ENCODE data around the gene DAB2. TPM values are rescaled to one million over a fixed set of nuclear protein-coding genes. Genes with fewer than 3 reads are reported as not detected.

Gene DAB2
- total and polyA plus RNA-seq, 3 experiments from 2014 or later, result 0.68 to 2.7 (median 2.0) TPM

GRCh38 chr5:39355324-39355723 is 69.5 kb downstream of the DAB2 start:
- H3K4me1 Mint-ChIP-seq, result peaks cover 0 to 1% (median 0%) of the 10 kb centered on the region in 3 donors
- H3K36me3 Mint-ChIP-seq, result peaks cover 0 to 13% (median 2%) of the 10 kb centered on the region in 3 donors
- CTCF ChIA-PET, result no interaction called here
- Histone ChIP-seq H3K9me3 (ENCODE audit: low read length) (no peaks in the 10 kb centered on the region), H3K27ac (ENCODE audit: low read depth, low read length) (no peak overlapping the region), H3K4me1 (ENCODE audit: insufficient read depth, low read length) (no peaks in the 10 kb centered on the region), H3K4me3 (ENCODE audit: low read length) (no peak overlapping the region), H3K36me3 (ENCODE audit: insufficient read depth, low read length) (no peaks in the 10 kb centered on the region), H3K27me3 (ENCODE audit: insufficient read depth, low read length, poor library complexity, severe bottlenecking) (no peaks in the 10 kb centered on the region)
- H3K27ac Mint-ChIP-seq, result no peak overlapping the region
- no peaks in the 10 kb centered on the region for H3K27me3 Mint-ChIP-seq
- POLR2A ChIA-PET, result no interaction called here
- H3K9me3 Mint-ChIP-seq, result peaks cover 9 to 20% (median 14%) of the 10 kb centered on the region in 5 donors
- DNase-seq, result no peak
- H3K4me3 Mint-ChIP-seq, result no peak overlapping the region

- Mint-ChIP-seq H3K4me3 (no peak overlapping the region), H3K27ac (no peak overlapping the region), H3K36me3 (peaks cover 0 to 13% (median 2%) of the 10 kb centered on the region in 3 donors), H3K27me3 (no peaks in the 10 kb centered on the region), H3K4me1 (no peaks in the 10 kb centered on the region), H3K9me3 (peaks cover 12 to 28% (median 14%) of the 10 kb centered on the region in 5 donors)
- DNase-seq, result no peak
- CTCF ChIA-PET, result no interaction called here
- Histone ChIP-seq H3K27me3 (ENCODE audit: insufficient read depth, low read length, poor library complexity, severe bottlenecking) (no peaks in the 10 kb centered on the region), H3K9me3 (ENCODE audit: low read length) (no peaks in the 10 kb centered on the region), H3K27ac (ENCODE audit: low read depth, low read length) (no peak overlapping the region), H3K4me1 (ENCODE audit: insufficient read depth, low read length) (no peaks in the 10 kb centered on the region), H3K36me3 (ENCODE audit: insufficient read depth, low read length) (no peaks in the 10 kb centered on the region), H3K4me3 (ENCODE audit: low read length) (no peak overlapping the region)
- POLR2A ChIA-PET, result no interaction called here
Observed at GRCh38 chr5:39353717-39354399, 70.9 kb downstream of the DAB2 start.

- no peak overlapping the region for H3K4me3 ChIP-seq (ENCODE audit: low read length)
- Mint-ChIP-seq H3K36me3 (peaks cover 0 to 13% (median 2%) of the 10 kb centered on the region in 3 donors), H3K4me3 (no peak overlapping the region), H3K9me3 (peaks cover 12 to 28% (median 14%) of the 10 kb centered on the region in 5 donors), H3K27me3 (no peaks in the 10 kb centered on the region), H3K4me1 (no peaks in the 10 kb centered on the region), H3K27ac (no peak overlapping the region)
- H3K9me3 ChIP-seq (ENCODE audit: low read length), result no peaks in the 10 kb centered on the region
- H3K36me3 ChIP-seq (ENCODE audit: insufficient read depth, low read length), result no peaks in the 10 kb centered on the region
- POLR2A ChIA-PET, result no interaction called here
- CTCF ChIA-PET, result no interaction called here
- no peaks in the 10 kb centered on the region for H3K27me3 ChIP-seq (ENCODE audit: insufficient read depth, low read length, poor library complexity, severe bottlenecking)
- DNase-seq, result no peak
- H3K4me1 ChIP-seq (ENCODE audit: insufficient read depth, low read length), result no peaks in the 10 kb centered on the region
- H3K27ac ChIP-seq (ENCODE audit: low read depth, low read length), result no peak overlapping the region
Observed at GRCh38 chr5:39352951-39353350, 71.8 kb downstream of the DAB2 start.

- no peak overlapping the region for H3K27ac ChIP-seq (ENCODE audit: low read depth, low read length)
- CTCF ChIA-PET, result no interaction called here
- H3K4me3 ChIP-seq (ENCODE audit: low read length), result no peak overlapping the region
- Mint-ChIP-seq H3K27ac (no peak overlapping the region), H3K4me3 (no peak overlapping the region), H3K9me3 (peaks cover 12 to 28% (median 14%) of the 10 kb centered on the region in 5 donors), H3K36me3 (peaks cover 0 to 13% (median 2%) of the 10 kb centered on the region in 3 donors), H3K27me3 (peaks cover 0 to 5% of the 10 kb centered on the region in 2 donors), H3K4me1 (no peaks in the 10 kb centered on the region)
- POLR2A ChIA-PET, result no interaction called here
- H3K36me3 ChIP-seq (ENCODE audit: insufficient read depth, low read length), result no peaks in the 10 kb centered on the region
- no peaks in the 10 kb centered on the region for H3K4me1 ChIP-seq (ENCODE audit: insufficient read depth, low read length)
- no peak for DNase-seq
- H3K9me3 ChIP-seq (ENCODE audit: low read length), result no peaks in the 10 kb centered on the region
- no peaks in the 10 kb centered on the region for H3K27me3 ChIP-seq (ENCODE audit: insufficient read depth, low read length, poor library complexity, severe bottlenecking)
Observed at GRCh38 chr5:39352170-39352569, 72.6 kb downstream of the DAB2 start.

- Histone ChIP-seq H3K9me3 (ENCODE audit: low read length) (no peaks in the 10 kb centered on the region), H3K4me1 (ENCODE audit: insufficient read depth, low read length) (no peaks in the 10 kb centered on the region), H3K4me3 (ENCODE audit: low read length) (no peak overlapping the region), H3K27ac (ENCODE audit: low read depth, low read length) (no peak overlapping the region), H3K27me3 (ENCODE audit: insufficient read depth, low read length, poor library complexity, severe bottlenecking) (no peaks in the 10 kb centered on the region), H3K36me3 (ENCODE audit: insufficient read depth, low read length) (no peaks in the 10 kb centered on the region)
- Mint-ChIP-seq H3K27me3 (peaks cover 7 to 17% of the 10 kb centered on the region in 2 donors), H3K9me3 (peaks cover 14 to 33% (median 20%) of the 10 kb centered on the region in 5 donors), H3K36me3 (peaks cover 0 to 13% (median 2%) of the 10 kb centered on the region in 3 donors), H3K4me3 (no peak overlapping the region), H3K27ac (no peak overlapping the region), H3K4me1 (no peaks in the 10 kb centered on the region)
- no peak for DNase-seq
- ChIA-PET CTCF (no interaction called here), POLR2A (no interaction called here)
Observed at GRCh38 chr5:39349484-39349883, 75.3 kb downstream of the DAB2 start.

GRCh38 chr5:39342460-39342859 is 82.3 kb downstream of the DAB2 start:
- H3K27me3 ChIP-seq (ENCODE audit: insufficient read depth, low read length, poor library complexity, severe bottlenecking), result no peaks in the 10 kb centered on the region
- DNase-seq, result no peak
- no peak overlapping the region for H3K27ac ChIP-seq (ENCODE audit: low read depth, low read length)
- H3K4me3 Mint-ChIP-seq, result no peak overlapping the region
- H3K9me3 ChIP-seq (ENCODE audit: low read length), result no peaks in the 10 kb centered on the region
- no peak overlapping the region for H3K4me3 ChIP-seq (ENCODE audit: low read length)
- no peaks in the 10 kb centered on the region for H3K36me3 ChIP-seq (ENCODE audit: insufficient read depth, low read length)
- ChIA-PET CTCF (no interaction called here), POLR2A (no interaction called here)
- no peaks in the 10 kb centered on the region for H3K4me1 ChIP-seq (ENCODE audit: insufficient read depth, low read length)
- no peak overlapping the region for H3K27ac Mint-ChIP-seq
- no peaks in the 10 kb centered on the region for H3K4me1 Mint-ChIP-seq
- peaks cover 0 to 7% (median 6%) of the 10 kb centered on the region in 5 donors for H3K9me3 Mint-ChIP-seq
- peaks cover 22 to 53% of the 10 kb centered on the region in 2 donors for H3K27me3 Mint-ChIP-seq
- peaks cover 0 to 12% (median 0%) of the 10 kb centered on the region in 3 donors for H3K36me3 Mint-ChIP-seq

- H3K36me3 Mint-ChIP-seq, result peaks cover 0 to 12% (median 0%) of the 10 kb centered on the region in 3 donors
- ChIA-PET CTCF (no interaction called here), POLR2A (no interaction called here)
- H3K27me3 Mint-ChIP-seq, result peaks cover 22 to 50% of the 10 kb centered on the region in 2 donors
- Histone ChIP-seq H3K4me3 (ENCODE audit: low read length) (no peak overlapping the region), H3K27ac (ENCODE audit: low read depth, low read length) (no peak overlapping the region), H3K9me3 (ENCODE audit: low read length) (no peaks in the 10 kb centered on the region), H3K36me3 (ENCODE audit: insufficient read depth, low read length) (no peaks in the 10 kb centered on the region), H3K27me3 (ENCODE audit: insufficient read depth, low read length, poor library complexity, severe bottlenecking) (no peaks in the 10 kb centered on the region), H3K4me1 (ENCODE audit: insufficient read depth, low read length) (no peaks in the 10 kb centered on the region)
- H3K4me1 Mint-ChIP-seq, result no peaks in the 10 kb centered on the region
- H3K4me3 Mint-ChIP-seq, result no peak overlapping the region
- no peak for DNase-seq
- H3K9me3 Mint-ChIP-seq, result peaks cover 0 to 7% (median 6%) of the 10 kb centered on the region in 5 donors
- H3K27ac Mint-ChIP-seq, result no peak overlapping the region
Observed at GRCh38 chr5:39341896-39342295, 82.9 kb downstream of the DAB2 start.

- H3K4me1 Mint-ChIP-seq, result no peaks in the 10 kb centered on the region
- H3K36me3 ChIP-seq (ENCODE audit: insufficient read depth, low read length), result no peaks in the 10 kb centered on the region
- H3K9me3 Mint-ChIP-seq, result peaks cover 0 to 7% (median 6%) of the 10 kb centered on the region in 5 donors
- no peaks in the 10 kb centered on the region for H3K27me3 ChIP-seq (ENCODE audit: insufficient read depth, low read length, poor library complexity, severe bottlenecking)
- H3K4me3 Mint-ChIP-seq, result no peak overlapping the region
- no peak overlapping the region for H3K27ac ChIP-seq (ENCODE audit: low read depth, low read length)
- ChIA-PET POLR2A (no interaction called here), CTCF (no interaction called here)
- DNase-seq, result no peak
- H3K4me3 ChIP-seq (ENCODE audit: low read length), result no peak overlapping the region
- H3K9me3 ChIP-seq (ENCODE audit: low read length), result no peaks in the 10 kb centered on the region
- H3K27ac Mint-ChIP-seq, result no peak overlapping the region
- no peaks in the 10 kb centered on the region for H3K4me1 ChIP-seq (ENCODE audit: insufficient read depth, low read length)
- peaks cover 19 to 47% of the 10 kb centered on the region in 2 donors for H3K27me3 Mint-ChIP-seq
- peaks cover 0 to 12% (median 0%) of the 10 kb centered on the region in 3 donors for H3K36me3 Mint-ChIP-seq
Observed at GRCh38 chr5:39340506-39340905, 84.3 kb downstream of the DAB2 start.

All from CD8-positive, alpha-beta memory T cell (primary cell).